GM18909 (cell line): ENCODE data around the gene GPR78.

ENCODE experiments used
- ATAC-seq: cut with Tn5 transposase; IDR thresholded peaks from one replicate; pipeline ENCODE4 v1.9.1; 2021; ENCODE audit warnings: mild to moderate bottlenecking; ENCODE audit not compliant: unreplicated experiment, poor library complexity

The GPR78 gene

DNA sequence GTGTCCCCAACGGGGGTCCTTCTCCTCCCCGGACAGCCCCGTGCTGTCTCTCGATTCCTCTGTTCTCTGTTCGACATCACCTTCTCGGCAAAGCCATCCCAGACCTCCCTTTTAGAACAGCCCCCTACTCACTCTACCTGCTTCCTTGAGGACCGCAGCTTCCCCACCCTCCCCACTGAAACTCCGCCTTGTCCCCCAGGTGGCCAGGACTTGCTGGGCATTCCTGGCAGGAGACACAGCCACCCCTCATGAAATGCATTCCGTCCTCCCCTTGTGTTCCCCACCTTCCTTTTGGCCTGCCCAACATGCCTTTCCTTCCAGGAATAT, 34.8 kb upstream of the GPR78 start:
- ATAC-seq, result no peak

DNA sequence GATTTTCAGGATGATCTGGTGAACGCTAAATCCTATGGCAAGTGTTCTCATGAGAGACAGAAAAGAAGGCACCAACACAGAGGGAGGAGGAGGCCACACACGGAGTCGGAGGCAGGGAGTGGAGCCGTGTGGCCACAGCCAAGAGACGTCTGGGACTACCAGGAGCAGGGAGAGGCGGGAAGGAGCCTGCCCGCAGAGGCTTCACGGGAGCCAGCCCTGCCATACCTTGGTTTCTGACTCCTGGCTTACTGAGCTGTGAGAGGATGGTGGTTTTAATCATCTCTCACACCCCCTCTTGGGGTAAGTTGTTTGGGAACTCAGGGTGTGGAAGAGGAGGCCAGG, 33.5 kb upstream of the GPR78 start:
- no peak for ATAC-seq

- no peak for ATAC-seq
Measured at GRCh38 chr4:8547108-8547911, 32.9 kb upstream of the GPR78 start.

- no peak for ATAC-seq
Measured at GRCh38 chr4:8547912-8548730, 32.1 kb upstream of the GPR78 start.

GRCh38 chr4:8548731-8549351, 31.4 kb upstream of the GPR78 start:
- ATAC-seq, result no peak

GRCh38 chr4:8549352-8549931, 30.8 kb upstream of the GPR78 start:
- ATAC-seq, result no peak

DNA sequence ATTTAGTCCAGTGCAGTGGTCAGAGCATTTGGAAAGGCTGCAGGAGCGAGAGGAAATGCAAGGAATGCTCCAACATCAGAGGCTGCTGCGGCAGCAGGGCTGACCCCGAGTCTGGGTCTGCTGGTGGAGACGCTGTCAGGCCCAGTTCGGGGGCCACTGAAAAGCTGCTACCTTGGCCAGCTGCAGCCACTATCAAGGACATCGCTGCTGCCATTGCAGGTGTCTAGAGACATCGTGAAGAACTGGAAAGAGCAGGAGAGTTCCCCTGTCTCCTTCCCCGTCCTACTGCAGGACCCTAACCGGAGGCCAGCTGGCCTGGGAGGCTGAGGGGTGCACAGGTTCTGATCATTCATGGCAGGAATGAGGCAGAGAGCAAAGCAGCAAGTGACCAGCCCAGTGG, 29.5 kb upstream of the GPR78 start:
- no peak for ATAC-seq

- ATAC-seq, result no peak
Measured at GRCh38 chr4:8552024-8552423, 28.2 kb upstream of the GPR78 start.

- no peak for ATAC-seq
Measured at GRCh38 chr4:8552581-8553205, 27.5 kb upstream of the GPR78 start.

- ATAC-seq, result no peak
Measured at GRCh38 chr4:8553216-8553615, 27.0 kb upstream of the GPR78 start.

DNA sequence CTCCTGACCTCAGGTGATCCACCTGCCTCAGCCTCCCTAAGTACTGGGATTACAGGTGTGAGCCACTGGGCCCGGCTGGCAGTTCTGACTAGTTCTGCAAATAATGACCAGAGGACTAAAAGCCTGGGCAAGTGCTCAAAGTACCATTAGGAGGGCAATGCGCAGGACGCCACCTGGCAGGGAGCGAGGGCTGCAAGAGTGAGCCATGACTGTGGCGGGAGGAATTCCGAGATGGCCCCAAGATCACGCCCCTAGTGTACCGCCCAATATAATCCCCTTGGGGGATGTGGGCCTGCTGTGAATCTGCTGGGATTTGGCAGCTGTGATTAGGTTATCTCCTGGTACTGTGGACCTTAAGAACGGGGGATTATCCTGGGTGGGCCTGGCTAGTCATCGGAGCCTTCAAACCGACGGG, 26.2 kb upstream of the GPR78 start:
- no peak for ATAC-seq

- ATAC-seq, result no peak
Measured at GRCh38 chr4:8554555-8555100, 25.6 kb upstream of the GPR78 start.

DNA sequence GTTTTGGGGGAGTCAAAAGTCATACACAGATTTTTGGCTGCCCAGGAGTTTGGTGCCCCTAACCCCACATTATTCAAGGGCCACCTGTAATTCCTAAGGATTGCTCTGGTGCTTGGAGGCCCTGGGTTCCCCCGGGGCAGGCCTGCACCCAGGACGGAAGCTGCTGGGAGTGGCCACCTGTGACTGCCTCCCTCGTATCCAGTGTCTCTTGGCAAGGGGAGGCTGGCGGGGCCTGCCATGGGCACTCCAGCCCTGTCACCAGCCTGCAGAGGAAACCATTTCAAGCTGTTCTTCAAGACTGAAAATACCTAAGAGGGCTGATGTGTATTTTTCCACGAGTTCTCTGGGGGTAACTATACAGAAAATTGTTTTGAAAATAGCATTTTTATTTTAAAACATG, 24.5 kb upstream of the GPR78 start:
- ATAC-seq, result no peak

- ATAC-seq, result no peak
Measured at GRCh38 chr4:8556341-8557150, 23.6 kb upstream of the GPR78 start.

DNA sequence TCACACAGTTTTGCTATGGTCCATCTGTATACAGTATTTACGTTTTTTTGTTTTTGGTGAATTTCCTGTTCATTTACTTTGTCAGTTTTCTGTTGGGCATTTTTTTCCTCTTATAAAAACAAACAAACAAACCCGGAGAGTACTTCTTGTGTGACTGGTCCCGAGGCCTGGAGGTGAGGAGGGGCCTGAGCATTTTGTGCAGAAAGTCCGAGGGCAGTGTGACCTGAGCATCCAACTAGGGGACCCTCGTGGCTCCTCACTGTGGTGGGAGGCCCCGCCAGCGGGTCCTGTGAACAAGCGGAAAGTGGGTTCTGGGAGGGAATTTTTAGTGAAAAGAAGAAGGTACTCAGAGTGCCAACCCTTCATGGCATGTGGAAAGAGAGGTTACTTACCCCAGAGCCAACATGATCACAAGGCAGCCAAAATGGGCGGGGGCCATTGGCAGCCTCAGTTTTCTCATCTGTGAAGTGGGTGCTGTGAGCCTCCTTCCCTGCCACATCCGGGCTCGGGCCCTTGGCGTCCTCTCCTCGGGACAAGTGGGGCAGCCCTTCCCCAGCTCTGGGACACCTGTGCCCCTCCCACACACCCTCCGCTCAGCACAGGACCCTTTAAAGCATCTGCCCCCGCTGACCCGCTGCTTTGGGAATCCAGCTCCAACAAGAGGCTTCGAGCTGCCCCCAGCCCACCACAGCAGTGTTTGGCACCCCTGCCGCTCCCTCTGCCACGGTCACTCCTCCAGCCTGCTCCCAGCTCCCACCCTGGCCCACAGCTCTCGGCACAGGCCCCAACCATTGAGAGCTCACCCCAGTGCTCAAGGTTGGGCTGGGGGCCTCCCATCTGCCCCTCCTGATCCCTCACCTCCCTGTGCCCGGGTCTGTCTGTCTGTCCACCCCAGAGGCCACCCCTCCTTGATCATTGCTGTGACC, 22.8 kb upstream of the GPR78 start:
- ATAC-seq, result no peak

DNA sequence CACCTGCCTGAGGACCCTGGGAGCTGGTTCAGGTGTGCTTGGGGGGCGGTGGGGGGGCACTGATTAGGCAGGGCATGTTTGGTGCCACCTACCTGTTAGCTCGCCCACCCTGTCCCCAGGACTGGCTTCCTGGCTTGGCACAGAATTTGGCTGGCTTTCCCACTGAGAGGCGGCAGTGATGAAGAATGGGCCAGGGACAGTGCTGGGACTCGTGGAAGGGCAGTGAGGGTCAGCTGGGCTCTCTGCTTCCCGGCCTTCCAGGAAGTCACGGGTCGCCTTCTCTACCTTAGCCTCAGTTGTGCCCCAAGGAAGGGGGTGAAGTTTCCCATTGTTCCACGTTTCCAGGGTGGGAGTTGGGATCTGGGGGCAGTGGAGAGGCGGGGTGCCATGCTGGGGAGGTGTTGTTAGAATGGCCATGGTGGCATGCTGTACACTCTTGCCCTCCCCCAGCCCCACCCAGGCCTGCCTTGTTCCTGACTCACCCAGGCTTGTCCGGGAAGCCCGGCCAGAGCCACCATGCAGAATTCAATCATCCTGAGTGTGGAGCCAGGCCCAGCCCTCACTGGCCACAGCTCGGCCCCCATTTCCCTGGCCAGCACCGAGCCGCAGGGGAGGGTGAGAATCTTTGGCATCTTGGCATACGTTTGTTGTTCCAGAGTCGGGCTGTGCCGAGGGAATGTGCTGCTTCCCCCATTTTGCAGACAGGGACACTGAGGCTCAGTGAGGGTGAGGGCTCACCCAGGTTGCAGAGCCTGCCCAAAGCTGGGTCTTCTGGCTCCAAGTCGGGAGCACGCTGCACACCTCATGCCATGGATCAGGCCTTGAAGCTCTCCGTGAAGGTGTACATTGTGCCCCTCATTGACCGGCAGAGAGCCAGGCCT, 21.9 kb upstream of the GPR78 start:
- no peak for ATAC-seq

DNA sequence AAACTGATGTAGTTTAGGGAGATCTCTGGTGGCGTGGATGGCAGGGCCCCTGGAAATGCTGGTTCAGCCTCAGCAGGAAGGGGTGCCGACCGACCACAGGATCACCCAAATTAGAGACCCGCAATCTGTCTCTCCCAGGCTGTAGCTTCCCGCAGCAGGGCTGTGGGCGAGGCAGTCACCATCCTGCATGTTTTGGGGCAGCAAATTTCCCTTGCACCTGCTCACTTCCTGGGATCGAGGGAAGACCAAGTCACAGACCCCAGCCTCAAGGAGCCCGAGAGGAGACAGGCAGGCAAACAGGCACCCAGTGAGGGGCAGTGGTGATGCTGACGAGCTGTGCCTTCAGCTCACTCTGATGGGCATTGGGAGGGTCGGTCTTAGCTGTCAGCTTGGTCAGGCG, 21.2 kb upstream of the GPR78 start:
- no peak for ATAC-seq
